Left colon (tissue), 2 donors: ENCODE data around the gene LRRN3. TPM values are rescaled to one million over a fixed set of nuclear protein-coding genes. Genes with fewer than 3 reads are reported as not detected.

Source experiments
- ATAC-seq: fragments of 200-7000 bp; cut with Tn5 transposase; one replicate; pipeline ENCODE4 v1.9.1; 2020; ENCODE audit warnings: mild to moderate bottlenecking, moderate library complexity
- DNase-seq, 2 donors: peaks; one replicate each; pipeline ENCODE4 v3.0.0-alpha.2; 2020
- intact Hi-C, 2 donors: fragments of 100-400 bp; cut with DNase I in 1 of 2; cut with micrococcal nuclease in 1 of 2; formaldehyde crosslinking; loops; one replicate each; pipeline versions ENCODE4 v1.11.2 to v1.14.0; 2022; cut with DNase I, micrococcal nuclease
- total RNA-seq, 2 donors: library from RNA; stranded (reverse); fragmentation: NEBNext Ultra II Directional; extraction: Animal tissue kit (Norgen Biotek cat#: 25700); gene quantifications; one replicate each; pipeline ENCODE4 v1.2.1, GENCODE V29; 2021
- donor health status: DM: no; HTN: no; CAD: no.
- donor health status: DM: yes; HTN: yes; CAD: no.

The LRRN3 gene
- total RNA-seq, 2 donors from 2014 or later, result 0.09 to 0.20 TPM

- peak; percentile 53 for ATAC-seq
- intact Hi-C loops, result loop anchor here in 1 of 2 donors (10.0 kb wide), 2 partner anchors 387 to 637 kb away; no protein-coding TSS in a partner anchor
Observed at GRCh38 chr7:111098011-111098925, 7.3 kb downstream of the LRRN3 start.

GRCh38 chr7:111098926-111099250 is 8.0 kb downstream of the LRRN3 start:
- ATAC-seq (no peak), DNase-seq (no peak)
- intact Hi-C loops, result loop anchor here in 1 of 2 donors (10.0 kb wide), 2 partner anchors 386 to 636 kb away; no protein-coding TSS in a partner anchor

More at GRCh38 chr7:111098011-111098925, 7.3 kb downstream of the LRRN3 start:
- peak in 1 of 2 donors; percentile 11 for DNase-seq

GRCh38 chr7:111101856-111102646 is 11.1 kb downstream of the LRRN3 start:
- DNase-seq (no peak), ATAC-seq (no peak)
- intact Hi-C loops, result no loop called here

GRCh38 chr7:111103136-111103535 is 12.2 kb downstream of the LRRN3 start:
- ATAC-seq (no peak), DNase-seq (no peak)
- intact Hi-C loops, result no loop called here

GRCh38 chr7:111103678-111104274 is 12.8 kb downstream of the LRRN3 start:
- no peak for ATAC-seq
- no peak for DNase-seq
- intact Hi-C loops, result no loop called here

- intact Hi-C loops, result no loop called here
- DNase-seq (no peak), ATAC-seq (no peak)
Observed at GRCh38 chr7:111104710-111105109, 13.8 kb downstream of the LRRN3 start.

- intact Hi-C loops, result no loop called here
- no peak for DNase-seq
- ATAC-seq, result no peak
Observed at GRCh38 chr7:111105269-111105668, 14.3 kb downstream of the LRRN3 start.

- DNase-seq (no peak), ATAC-seq (no peak)
- intact Hi-C loops, result no loop called here
Observed at GRCh38 chr7:111107579-111107978, 16.7 kb downstream of the LRRN3 start.

- no peak for DNase-seq
- intact Hi-C loops, result no loop called here
- no peak for ATAC-seq
Observed at GRCh38 chr7:111108000-111108399, 17.1 kb downstream of the LRRN3 start.

GRCh38 chr7:111108496-111108895 is 17.6 kb downstream of the LRRN3 start:
- ATAC-seq, result no peak
- no peak for DNase-seq
- intact Hi-C loops, result no loop called here

GRCh38 chr7:111112439-111112838 is 21.5 kb downstream of the LRRN3 start:
- intact Hi-C loops, result no loop called here
- no peak for ATAC-seq
- no peak for DNase-seq

GRCh38 chr7:111113263-111114017 is 22.5 kb downstream of the LRRN3 start:
- DNase-seq, result no peak
- intact Hi-C loops, result no loop called here
- no peak for ATAC-seq

GRCh38 chr7:111115966-111116365 is 25.0 kb downstream of the LRRN3 start:
- ATAC-seq, result no peak
- intact Hi-C loops, result no loop called here

GRCh38 chr7:111126987-111127386 is 36.1 kb downstream of the LRRN3 start:
- ATAC-seq (no peak), DNase-seq (no peak)
- intact Hi-C loops, result no loop called here

More at GRCh38 chr7:111115966-111116365, 25.0 kb downstream of the LRRN3 start:
- no peak for DNase-seq

GRCh38 chr7:111129435-111129834 is 38.5 kb downstream of the LRRN3 start:
- intact Hi-C loops, result no loop called here
- ATAC-seq, result no peak
- no peak for DNase-seq

GRCh38 chr7:111132833-111133232 is 41.9 kb downstream of the LRRN3 start:
- DNase-seq (no peak), ATAC-seq (no peak)
- intact Hi-C loops, result no loop called here

- intact Hi-C loops, result no loop called here
- peak in 1 of 2 donors; percentile 5 for DNase-seq
- ATAC-seq, result no peak
Observed at GRCh38 chr7:111137296-111138192, 46.6 kb downstream of the LRRN3 start.

- ATAC-seq, result peak; percentile 64
Observed at GRCh38 chr7:111138193-111138569, 47.3 kb downstream of the LRRN3 start.

More at GRCh38 chr7:111138193-111138569, 47.3 kb downstream of the LRRN3 start:
- DNase-seq, result peak in 1 of 2 donors; percentile 44
- intact Hi-C loops, result no loop called here
